LNCaP clone FGC (cell line): Measurements from ENCODE around the gene DLGAP1.

Experiments used
- DNase-seq: peaks from one replicate; pipeline ENCODE4 v3.0.0-alpha.2; 2011; ENCODE audit warnings: low read depth
- H3K4me3 ChIP-seq: 2 replicates; pipeline ENCODE4 v1.5.1; 2011; ENCODE audit warnings: mild to moderate bottlenecking, low read depth, low read length, control low read depth
- TF ChIP-seq, protein P1 (sequence below): IDR thresholded peaks from 2 replicates; pipeline ENCODE4 v1.5.1; 2012; ENCODE audit warnings: mild to moderate bottlenecking; ENCODE audit not compliant: control insufficient read depth, insufficient read depth; ENCODE audit errors: extremely low read depth

Gene DLGAP1

DNA sequence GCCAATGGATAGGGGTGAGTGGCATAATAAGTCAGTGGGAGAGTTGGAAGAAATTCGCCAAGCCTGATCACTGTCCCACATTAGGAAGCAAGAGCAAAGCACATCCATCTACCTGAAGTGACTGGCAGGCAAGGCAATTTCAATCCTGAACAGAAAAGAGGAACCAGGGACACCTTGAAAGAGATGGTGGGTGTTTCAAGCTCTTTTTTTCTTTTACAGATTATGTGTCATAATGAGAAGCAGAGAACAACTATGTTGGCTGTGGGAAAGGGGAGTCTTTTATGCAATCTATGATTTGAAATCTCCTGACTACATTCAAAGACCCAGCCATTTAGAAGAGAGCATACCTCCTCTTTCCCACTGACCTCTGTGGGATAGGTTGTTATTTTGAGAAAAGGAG, 941.6 kb downstream of the DLGAP1 start:
- TF ChIP-seq, protein P1, sequence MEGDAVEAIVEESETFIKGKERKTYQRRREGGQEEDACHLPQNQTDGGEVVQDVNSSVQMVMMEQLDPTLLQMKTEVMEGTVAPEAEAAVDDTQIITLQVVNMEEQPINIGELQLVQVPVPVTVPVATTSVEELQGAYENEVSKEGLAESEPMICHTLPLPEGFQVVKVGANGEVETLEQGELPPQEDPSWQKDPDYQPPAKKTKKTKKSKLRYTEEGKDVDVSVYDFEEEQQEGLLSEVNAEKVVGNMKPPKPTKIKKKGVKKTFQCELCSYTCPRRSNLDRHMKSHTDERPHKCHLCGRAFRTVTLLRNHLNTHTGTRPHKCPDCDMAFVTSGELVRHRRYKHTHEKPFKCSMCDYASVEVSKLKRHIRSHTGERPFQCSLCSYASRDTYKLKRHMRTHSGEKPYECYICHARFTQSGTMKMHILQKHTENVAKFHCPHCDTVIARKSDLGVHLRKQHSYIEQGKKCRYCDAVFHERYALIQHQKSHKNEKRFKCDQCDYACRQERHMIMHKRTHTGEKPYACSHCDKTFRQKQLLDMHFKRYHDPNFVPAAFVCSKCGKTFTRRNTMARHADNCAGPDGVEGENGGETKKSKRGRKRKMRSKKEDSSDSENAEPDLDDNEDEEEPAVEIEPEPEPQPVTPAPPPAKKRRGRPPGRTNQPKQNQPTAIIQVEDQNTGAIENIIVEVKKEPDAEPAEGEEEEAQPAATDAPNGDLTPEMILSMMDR: no peak
- no peak overlapping the region for H3K4me3 ChIP-seq
- DNase-seq: no peak

DNA sequence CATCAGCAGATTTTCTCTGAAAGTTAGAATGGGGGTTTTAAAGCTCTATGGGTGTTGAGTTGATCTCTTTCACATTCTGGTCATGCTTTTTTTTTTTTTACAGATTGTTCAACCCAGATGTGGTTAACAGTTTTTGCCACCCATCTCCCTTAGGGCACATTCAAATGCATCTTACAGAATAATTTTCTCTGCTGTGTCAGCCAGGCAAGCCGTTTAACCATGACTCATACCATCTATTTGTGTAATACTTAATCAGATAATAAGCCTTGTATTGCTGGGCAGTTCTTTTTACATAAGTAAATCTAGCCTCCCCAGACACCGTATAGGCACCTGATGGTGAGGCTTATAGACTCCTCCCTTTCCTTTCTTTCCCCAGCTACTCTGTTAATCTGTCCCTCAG, 943.1 kb downstream of the DLGAP1 start:
- no peak overlapping the region for H3K4me3 ChIP-seq
- TF ChIP-seq, protein P1: no peak

DNA sequence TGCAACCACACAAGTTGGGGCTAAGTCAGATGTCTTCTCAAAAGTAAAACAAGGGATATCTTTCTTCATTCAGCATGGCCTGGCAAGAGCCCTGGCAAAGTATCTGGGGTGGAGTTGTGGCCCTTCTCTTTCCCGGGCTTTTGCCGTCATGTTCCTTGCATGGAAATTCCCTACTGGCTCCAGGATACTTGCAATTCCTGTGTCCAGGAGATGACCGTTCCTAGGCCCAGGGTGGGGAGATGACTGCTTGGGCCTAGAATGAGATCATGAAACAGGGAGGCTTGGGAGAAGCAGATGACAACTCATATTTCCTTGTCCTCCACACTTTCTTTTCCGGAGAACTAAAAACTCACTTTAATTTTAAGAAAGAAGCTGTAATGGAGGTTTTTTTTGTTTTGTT, 944.2 kb downstream of the DLGAP1 start:
- DNase-seq: no peak
- TF ChIP-seq, protein P1: no peak
- H3K4me3 ChIP-seq: no peak overlapping the region

More for the DNA sequence above, 943.1 kb downstream of the DLGAP1 start:
- no peak for DNase-seq

DNA sequence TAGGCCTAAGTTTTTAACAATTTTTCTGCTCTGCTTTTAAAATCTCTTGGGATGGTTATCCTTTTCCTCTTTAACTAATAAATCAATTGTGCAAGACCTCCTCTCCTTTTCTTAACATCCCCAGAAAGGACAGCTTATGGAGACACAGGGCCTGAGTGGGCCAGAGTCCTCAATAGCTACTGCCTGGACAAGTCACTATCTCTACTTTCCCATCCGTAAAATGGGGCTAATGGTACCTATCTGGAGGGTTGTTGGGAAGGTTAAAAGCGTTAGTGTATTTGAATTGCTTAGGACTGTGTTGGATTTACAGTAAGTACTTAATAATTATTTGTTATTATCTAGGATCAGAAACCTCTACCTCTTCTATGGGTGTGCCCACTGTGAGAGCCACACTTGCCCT, 945.1 kb downstream of the DLGAP1 start:
- TF ChIP-seq, protein P1: no peak
- DNase-seq: no peak

DNA sequence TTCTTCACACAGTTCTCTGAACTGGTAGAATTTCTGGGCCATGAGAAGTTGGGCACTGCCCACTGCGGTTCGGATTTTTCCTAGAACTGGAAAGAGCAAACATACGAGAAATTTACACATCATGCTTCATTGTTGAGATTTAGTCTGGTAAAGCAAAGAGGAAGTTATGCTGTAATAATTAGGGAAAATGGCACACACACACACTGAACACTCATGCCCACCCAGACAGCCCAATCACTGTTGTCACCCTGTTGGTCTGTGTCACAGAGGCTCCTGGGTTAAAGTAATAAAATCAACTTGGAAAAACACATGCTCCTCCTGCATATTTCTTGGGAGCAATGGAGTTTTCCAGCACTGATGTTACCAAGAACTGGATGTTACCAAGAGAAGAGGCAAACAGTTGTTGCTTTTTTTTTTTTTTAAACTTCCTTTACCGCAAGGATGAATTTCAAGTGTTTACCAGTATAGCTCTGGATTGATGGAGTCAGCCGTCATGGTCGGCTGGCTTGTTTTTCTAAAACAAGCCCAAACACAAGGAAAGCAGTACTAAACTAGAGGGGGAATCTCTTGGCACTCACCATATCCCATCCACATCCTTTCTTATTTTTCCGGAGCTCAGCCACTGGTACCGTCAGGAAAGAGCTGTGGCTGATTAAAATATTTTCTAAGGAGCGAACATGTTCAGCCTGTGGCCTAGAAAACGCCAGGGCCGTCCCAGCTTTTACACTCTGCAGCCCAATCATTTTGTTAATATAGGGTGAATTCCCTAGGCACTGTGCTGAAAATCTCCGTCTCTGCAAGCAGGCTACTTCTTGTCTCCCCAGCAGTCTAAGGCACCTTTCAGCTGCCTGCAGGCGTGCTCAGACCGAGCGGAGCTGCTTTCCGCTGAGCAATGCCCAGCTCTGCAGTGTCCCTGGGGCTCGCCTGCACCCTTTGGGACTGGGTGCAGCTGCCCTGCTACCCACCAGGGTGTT, 946.2 kb downstream of the DLGAP1 start:
- DNase-seq: no peak
- H3K4me3 ChIP-seq: no peak overlapping the region
- TF ChIP-seq, protein P1: no peak

More for the DNA sequence above, 945.1 kb downstream of the DLGAP1 start:
- no peak overlapping the region for H3K4me3 ChIP-seq

DNA sequence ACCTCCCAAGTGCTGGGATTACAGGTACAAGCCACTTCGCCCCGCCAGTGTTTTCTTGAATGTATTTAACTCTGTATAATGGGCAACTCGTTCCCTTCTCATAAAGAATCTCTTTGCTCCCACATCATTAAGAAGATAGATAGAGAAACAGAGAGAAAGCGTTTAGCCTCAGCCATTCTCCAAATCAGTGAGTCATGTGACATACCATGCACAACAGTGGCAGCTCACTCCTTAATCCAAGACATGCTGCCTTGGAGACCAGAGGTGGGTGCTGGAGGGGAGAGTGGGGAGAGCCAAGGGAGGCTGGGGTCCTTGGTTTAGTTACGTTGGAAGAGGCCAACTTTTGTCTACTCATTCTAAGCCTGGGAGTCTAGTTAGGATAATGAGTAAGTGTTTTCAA, 950.5 kb downstream of the DLGAP1 start:
- TF ChIP-seq, protein P1: no peak
- H3K4me3 ChIP-seq: no peak overlapping the region
- no peak for DNase-seq
